GM18519 (cell line): ENCODE results near the gene SARDH.

Experiments
- ATAC-seq: cut with Tn5 transposase; IDR thresholded peaks from one replicate; pipeline ENCODE4 v1.9.1; 2021; ENCODE audit warnings: mild to moderate bottlenecking, moderate library complexity; ENCODE audit not compliant: unreplicated experiment, low FRiP score

The SARDH gene, protein sequence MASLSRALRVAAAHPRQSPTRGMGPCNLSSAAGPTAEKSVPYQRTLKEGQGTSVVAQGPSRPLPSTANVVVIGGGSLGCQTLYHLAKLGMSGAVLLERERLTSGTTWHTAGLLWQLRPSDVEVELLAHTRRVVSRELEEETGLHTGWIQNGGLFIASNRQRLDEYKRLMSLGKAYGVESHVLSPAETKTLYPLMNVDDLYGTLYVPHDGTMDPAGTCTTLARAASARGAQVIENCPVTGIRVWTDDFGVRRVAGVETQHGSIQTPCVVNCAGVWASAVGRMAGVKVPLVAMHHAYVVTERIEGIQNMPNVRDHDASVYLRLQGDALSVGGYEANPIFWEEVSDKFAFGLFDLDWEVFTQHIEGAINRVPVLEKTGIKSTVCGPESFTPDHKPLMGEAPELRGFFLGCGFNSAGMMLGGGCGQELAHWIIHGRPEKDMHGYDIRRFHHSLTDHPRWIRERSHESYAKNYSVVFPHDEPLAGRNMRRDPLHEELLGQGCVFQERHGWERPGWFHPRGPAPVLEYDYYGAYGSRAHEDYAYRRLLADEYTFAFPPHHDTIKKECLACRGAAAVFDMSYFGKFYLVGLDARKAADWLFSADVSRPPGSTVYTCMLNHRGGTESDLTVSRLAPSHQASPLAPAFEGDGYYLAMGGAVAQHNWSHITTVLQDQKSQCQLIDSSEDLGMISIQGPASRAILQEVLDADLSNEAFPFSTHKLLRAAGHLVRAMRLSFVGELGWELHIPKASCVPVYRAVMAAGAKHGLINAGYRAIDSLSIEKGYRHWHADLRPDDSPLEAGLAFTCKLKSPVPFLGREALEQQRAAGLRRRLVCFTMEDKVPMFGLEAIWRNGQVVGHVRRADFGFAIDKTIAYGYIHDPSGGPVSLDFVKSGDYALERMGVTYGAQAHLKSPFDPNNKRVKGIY

DNA sequence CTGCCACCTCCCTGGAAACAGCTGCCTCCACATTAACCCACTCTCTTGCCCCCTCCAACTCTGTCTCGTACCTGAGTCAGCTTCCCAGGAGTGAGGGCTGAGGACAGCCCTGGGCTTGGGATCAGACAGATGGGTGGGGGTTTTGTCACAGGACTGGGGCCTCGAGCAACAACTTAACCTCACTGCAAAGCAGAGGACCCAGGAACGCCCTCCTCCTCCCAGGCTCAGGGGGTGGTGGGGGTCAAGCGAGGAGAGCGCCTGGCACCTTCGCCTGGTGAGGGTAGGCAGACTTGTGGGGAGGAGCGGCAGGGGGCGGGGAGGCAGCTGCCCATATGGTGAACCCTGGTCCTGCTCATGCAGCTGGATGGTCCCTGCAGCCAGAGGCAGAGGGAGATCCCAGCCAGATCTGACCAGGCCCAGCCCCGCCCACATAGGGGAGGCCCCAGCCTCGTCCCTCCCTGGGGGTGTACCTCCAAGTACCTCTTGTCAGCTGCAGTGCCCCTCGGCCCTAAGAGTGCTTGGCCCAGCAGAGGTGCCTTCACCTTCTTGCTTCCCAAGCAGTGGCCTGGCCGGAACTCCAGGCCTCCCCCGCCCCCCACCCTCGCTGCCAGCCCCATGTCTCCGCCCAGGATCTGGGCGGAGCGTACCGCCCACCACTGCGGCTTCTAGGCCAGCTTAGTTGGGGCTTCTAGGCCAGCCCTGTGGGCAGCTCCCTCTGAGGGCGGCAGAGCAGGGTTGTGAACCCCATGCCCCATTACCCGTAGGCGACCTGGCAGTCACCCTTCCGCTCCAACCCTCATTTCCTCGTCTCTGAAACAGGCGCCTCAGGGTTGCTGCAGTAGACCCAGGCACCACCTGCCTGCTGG, at the start of gene SARDH:
SARDH (minus strand) TSS at position 579 of the 866 bp plus-strand sequence. CDS start 4,179 bp downstream, outside the sequence.
- ATAC-seq, result no peak

DNA sequence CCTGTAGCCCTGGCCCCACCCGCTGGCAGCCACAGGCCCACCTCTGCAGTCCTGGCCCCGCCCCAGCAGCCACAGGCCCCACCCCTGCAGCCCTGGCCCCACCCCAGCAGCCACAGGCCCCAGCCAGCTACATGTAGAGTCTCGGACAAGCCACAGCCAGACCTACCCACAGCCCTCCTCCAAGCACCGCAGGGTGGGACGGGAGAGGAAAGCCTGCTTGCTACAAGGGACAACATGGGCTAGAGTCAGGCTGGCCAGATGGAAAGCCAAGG, 49.5 kb upstream of the SARDH start:
- no peak for ATAC-seq

DNA sequence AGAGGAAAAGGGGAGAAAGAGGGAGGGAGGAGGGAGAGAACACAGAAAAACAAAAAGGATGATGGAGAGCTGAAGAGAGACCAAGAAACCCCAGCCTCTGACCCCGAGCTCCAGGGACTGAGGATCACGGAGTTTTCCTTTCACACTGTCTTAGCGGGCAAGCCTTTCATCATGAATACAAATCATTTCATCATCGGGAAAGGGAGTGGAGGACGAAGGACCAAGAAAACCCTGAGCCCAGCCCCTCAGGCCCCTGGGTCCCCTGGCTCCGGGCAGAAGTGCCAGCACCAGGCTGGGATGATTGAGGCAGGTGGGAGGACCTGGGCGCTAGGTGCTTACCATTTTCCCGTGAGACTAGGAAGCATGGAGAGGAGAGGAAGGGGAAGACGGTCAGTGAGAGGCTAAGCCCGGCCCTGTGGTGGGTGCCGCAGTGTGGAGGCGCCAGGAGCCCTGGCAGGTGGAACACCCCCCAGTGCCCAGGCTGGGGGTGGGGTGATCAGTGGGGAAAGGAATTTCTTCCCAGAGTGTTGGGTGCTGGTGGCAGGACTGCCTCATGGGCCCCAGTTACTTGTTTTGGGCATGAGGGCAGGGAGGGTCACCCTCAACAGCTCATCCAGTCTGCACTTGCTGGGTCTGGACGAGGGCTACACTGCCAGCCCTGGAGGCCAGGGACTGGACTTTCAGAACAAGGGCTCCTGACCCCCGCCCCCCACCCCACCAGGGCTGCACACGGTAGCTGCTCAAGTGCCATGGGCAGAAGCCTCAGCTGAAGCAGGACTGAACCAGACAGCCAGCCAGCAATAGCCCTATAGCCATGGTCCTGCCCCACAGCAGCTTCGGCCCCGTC, 49.0 kb upstream of the SARDH start:
- ATAC-seq, result no peak

DNA sequence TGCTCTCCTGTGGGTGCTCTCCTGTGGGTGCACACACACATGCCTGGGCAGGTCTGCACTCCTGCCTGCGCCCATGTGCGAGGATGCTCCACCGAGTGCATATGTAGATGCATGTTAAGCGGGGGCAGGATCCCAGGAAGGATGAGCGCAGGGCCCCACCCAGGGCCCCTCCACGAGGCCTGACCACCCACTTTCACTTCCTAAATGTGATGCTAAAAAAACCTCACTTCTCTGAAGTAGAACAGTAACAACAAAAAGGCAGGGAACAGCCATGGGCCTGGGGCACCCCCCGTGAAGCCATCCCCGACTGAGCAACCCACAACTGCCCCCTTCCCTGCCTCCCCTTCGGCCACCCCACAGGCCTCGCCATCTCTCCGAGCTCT, 48.2 kb upstream of the SARDH start:
- ATAC-seq, result no peak

DNA sequence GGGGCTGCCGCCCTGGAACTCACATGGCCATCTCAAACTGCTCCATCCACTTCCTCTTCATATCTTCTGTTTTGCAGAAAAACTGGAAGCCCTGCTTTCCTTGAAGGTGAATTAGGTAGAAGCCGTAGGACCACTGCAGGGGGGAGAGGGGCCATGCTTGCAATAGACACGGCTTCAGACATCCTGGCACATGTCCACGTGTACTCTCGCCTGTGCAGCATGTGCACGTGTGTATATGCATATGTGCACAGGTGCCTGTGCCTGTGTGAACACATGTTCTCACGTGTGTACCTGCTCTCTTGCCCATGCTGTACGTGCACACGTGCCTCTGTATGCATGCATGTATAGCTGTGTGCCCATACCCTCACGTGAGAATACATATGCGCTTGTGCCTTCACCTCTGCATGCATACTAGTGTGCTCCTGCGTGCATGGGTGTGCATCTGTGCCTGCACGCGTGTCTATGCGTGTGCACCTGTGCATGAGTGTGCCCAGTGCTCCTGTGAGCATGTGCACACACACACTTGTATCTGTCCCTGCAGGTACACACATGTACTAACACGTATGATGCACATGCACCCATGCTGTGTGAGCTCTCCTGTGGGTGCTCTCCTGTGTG, 47.7 kb upstream of the SARDH start:
- ATAC-seq, result no peak

DNA sequence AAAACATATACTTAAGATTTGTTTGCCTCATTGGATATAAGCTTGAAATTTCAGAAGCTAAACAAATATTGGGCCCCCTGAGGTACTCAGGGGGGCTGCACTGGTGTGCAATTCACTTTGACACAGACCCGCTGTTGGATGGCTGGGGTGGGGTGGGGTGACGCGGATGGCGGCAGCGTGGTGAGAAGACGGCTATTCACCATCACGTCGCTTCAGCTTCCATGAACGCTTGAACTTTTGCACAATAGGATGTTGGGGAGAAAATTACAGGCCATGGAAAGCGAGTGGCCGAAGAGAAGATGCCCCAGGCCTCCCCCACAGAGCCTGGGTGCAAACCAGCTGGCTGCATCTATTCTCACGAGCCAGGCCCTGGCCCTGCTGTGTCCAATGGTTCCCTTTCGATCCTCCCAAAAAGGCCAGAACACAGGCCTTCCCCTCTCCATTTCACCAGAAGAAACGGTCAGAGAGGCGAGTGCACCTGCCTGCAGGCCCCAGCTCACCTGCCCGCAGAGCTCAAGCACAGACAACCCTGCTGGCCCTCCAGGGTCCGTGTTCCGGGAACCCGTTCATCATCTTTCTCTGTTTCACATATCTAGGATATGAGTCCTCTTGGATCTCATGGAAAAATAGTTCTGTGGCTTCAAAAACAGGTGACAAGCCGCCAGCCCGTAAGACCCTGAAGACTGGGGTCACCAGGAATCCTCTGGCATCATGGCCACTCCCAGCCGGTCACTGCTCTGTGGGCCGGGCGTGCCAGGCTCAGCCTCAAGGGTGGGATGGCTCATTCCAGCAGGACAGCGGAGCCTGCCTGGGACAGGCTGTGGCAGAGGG, 46.8 kb upstream of the SARDH start:
- ATAC-seq, result no peak

DNA sequence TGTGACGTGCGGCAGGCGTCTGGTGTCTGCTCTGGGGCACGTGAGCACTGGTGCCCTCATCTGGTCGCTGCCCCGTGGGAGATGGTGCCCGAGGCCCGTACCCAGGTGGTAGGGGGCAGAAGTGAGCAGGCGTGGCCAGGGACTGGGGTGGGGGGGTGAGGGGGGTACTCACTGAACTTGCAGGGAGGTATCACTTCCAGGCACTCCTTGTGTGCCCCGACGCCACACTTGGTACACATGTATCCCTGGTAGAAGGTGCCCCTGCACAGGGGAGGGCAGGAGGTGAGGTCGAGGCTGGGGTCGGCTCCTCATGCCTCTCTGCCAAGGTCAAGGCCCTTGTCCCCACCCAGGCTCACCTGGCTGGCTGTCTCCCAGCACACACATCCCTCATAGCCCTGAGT, 45.2 kb upstream of the SARDH start:
- no peak for ATAC-seq

DNA sequence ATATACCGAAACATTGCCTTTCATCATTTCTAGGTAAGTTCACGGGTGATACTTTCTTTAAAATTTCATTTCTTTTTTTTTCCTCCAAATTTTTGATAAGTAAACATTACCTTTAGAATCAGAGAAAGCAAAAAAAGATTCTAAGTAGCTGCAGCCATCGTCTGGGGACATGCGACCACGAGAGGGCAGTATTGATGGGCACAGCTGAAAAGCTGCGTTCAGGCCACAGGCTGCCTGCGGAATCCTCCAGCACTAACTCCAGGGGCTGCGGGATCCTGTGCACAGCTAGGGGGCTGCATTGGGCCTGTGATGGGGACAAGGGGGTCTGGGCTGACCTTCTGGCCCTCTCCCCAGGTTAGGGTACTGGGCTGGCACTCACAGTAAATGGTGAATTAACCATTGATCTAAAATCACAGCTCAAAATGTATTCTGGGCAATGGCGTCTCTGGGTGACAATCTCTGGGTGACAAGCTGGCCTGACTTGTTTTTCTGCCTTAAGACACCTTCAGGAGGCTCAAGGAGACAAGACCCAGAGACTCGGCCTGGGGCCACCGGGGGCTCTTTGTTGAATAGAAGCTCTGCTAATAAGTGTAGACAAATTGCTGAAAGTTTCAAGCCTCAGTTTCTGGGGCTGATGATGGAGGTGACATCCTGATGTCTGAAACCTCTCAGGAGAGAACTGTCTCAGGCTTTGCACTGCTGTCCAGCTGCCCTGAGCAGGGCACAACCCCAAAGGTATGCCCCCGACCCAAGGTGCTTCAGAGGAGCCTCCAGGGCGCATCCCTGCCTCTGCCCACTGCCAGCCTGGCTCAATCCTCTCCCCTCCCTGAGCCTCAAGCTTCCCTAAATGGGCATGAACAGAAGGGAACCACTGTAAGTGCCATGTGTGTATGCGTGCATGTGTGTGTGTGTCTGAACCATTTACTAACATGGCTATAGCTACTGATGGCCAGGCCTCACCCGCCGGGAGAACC, 44.3 kb upstream of the SARDH start:
- ATAC-seq, result no peak

DNA sequence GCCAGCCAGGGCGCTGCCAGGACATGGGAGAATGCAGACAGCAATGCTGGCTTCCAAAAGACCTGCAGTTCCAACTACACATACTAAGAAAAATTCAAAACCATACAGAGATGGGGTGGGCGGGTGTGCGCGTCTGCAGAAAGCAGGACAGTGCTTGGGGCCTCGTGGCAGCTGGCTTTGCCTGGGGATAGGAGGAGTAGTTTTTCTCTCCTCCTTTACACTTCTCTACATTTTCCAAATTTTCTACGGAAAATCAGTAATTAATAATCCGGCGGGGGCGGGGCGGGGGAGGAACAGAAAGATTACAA, 43.6 kb upstream of the SARDH start:
- no peak for ATAC-seq

DNA sequence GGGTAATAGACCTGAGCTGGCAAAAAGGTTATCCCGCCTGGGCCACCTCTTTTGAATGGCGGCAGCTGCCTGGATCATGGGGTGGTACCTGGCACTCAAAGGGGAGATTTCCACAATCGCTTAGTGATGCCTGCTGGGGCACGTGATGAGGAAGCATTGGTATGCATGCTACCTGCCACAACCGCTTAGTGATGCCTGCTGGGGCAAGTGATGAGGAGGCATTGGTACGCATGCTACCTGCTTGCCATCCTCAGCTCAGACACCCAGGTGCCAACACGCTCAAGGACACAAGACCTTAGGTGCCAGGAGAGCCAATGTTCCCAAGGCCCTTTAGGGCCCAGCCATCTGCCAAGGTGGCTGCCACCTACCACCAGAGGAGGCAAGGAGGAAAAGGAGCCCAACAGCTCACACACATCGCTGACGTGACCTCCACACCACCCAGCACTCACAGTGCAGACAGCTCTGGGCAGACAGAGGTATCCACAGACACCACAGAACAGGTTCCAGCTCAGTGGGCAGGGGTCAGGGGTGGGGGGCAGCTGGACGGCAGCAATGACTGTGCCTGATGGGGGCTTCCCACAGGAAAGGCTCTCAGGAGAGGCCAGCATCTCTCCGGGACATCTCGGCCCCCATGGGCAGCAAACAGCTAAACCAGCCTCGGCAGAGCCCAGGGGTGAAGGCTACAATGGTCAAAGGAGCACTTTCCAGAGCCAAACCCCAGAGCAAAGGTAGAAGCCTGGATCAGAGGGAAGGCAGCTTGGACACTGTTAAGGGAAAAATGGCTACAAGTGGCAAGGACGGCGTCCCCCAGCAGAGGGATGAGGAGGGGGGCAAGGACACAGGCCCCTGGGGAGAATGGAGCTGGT, 43.0 kb upstream of the SARDH start:
- no peak for ATAC-seq

DNA sequence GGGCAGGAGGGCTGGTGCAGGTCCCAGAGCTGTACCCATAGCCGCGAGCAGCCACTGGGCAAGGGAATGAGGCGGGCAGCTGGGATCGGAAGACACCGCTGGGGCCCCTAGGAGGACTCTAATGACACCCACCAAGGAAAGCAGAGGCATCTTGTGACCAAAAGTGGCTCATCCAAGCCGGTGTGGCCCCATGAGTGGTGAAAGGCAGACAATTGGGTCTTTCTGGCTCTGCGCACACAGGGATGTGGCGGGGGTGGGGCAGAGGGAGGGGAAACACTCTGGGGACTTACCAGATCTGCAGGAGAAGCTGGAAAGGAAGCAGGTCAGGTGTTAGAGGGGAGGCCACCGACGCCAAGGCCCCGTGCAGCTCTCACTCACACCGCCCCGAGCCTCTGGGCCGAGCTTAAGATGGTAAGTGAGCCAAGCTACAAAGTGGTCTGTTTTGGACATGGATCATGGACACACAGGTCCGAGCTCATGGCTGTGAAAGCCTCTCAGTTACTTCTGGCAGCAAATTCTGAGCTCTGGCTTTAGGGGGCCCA, 42.3 kb upstream of the SARDH start:
- ATAC-seq, result no peak

DNA sequence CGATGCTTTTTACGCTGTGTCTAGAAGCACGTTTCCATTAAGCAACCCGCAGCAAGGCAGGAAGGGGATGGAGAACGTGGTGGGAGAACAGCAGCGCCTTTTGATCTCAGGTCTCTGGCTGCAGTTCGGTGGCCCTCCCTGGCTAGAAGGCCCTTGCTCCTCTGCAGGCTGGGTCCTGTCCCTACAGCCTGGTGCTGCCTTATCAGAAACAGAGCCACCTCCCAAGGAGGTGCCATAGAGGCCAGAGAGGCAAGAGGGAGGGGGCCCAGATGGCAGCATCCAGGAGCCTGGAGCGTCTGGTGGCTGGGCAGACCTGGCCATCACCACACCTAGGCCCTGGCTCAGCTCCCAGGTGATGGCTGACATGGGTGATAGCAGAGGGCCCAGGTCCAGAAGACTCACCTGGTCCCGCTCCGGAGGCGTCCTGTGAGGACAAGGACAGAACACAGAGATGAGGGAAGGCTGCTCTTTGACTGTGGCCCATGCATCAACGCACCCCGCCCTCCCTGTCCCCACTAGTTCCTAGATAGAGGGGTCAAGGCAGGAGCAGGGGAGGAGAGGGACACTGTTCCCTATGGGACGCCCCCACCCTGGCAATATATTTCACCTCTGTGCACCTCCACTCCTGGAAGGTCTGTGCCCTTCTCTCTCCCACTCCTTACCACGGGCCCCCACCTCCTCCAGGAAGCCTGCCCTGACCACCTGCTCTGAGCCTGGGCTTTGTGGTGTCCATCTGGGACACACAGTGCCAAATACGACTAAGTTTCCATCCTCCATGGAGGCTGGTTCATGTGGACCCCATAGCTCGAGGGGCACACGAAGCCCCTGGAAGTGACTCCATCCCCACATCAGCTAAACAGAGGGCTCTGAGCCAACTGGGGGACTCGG, 41.6 kb upstream of the SARDH start:
- no peak for ATAC-seq

DNA sequence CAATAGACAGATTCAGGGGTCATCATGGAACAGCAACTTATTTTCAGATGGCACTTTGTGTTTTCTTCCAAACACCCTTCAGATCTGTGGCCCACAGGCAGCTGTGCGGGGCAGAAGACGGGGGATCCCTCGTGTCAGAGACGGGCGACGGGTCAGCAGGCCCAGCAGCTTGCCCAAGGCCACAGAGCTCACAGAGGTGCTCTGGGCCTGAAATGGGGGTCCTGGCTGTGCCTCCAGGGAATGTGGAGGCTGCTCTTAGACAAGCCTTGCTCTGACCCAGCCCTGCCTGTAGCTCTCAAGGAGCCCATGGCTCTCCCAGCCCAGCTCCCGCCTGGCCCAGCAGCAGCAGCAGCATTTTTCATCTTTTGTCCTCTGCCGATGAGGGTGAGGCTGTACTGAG, 40.9 kb upstream of the SARDH start:
- ATAC-seq, result no peak

DNA sequence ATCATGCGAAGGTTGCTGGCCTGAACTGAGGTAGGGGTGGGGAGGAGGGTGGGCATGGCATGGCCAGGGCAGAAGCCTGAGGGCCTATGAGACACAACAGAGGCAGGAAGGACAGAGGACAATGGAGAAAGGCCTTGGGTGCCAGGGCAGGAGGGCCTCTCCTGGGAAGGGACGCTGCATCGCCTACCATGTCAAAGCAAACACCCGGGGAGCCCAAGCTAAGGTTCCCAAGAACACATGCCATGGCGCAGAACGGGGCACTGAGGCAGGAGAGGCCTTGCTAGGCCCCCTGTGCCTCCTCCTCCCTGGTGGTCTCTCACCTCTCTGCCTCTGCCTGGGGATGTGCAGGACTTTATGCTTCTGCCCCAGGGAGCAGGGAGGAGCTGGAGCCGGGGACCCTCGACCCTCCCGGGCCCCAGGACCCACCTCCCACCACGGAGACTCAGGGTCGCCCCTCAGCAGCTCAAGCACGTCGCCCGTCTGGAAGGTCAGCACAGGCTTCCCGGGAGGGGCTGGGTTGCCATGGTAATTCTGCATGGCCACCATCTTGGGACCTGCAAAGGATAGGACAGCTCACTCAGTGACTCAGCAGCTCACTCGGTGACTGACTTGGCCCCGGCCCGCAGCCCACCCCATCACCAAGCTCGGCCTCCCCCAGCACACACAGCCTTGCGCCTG, 40.3 kb upstream of the SARDH start:
- no peak for ATAC-seq

DNA sequence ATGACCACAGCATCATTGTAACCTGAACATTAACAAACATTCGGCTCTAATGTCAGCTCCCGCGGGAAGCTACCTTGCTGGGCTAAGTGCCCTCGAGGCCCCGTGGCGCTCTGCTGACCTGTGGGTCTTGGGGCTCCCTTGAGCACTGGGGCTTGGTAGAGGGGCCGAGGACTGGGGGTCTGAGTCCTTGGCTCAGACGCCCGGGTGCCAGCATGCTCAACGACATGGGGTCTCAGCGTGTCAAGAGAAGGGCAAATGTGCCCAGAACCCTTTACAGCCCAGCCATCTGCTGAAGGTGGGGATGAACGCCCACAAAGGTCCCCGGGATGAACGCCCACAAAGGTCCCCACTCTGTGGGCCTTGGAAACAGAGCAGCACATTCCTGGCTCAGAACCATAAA, 39.7 kb upstream of the SARDH start:
- no peak for ATAC-seq
